A549 (cell line): ENCODE measurements around the gene CPXM1. TPM values are rescaled to one million over a fixed set of nuclear protein-coding genes. Genes with fewer than 3 reads are reported as not detected.

Experiments
- ATAC-seq, 2 experiments: fragments of 200-7000 bp in 1 of 2; fragments of >200 bp in 1 of 2; cut with Nextera tagmentation in 1 of 2; cut with Tn5 transposase in 1 of 2; 3 replicates each; pipeline versions ENCODE4 v1.8.0 to v1.9.1; 2018 to 2020; ENCODE audit warnings: mild to moderate bottlenecking in 1 of 2, moderate library complexity in 1 of 2
- CTCF ChIA-PET: fragments of 300-600 bp; sonication (Branson Sonifier 250); formaldehyde crosslinking; extraction: SDS; loops from one replicate; lab custom pipeline; 2021; ENCODE audit warnings: antibody characterized with exemption, inconsistent platforms; lab: Yijun Ruan, JAX
- POLR2A ChIA-PET: fragments of 350-600 bp; formaldehyde crosslinking; extraction: SDS; loops from one replicate; lab custom pipeline; 2021; ENCODE audit warnings: antibody characterized with exemption, inconsistent platforms; lab: Yijun Ruan, JAX
- DNase-seq, 2 experiments: peaks; one replicate each; pipeline versions ENCODE4 v3.0.0 to v3.0.0-alpha.2; 2011 to 2016; ENCODE audit warnings: low read depth in 1 of 2, low spot score in 1 of 2
- FAIRE-seq: peaks from 2 replicates; lab custom pipeline; 2011; peaks lifted over from hg19 to GRCh38; lab: Jason Lieb, UNC
- H3K27ac ChIP-seq, 2 experiments: fragments of >200 bp; sonication (Bioruptor Twin); formaldehyde crosslinking; 3 replicates each; pipeline ENCODE4 v1.5.1; 2016 to 2017
- H3K4me1 ChIP-seq: fragments of >200 bp; sonication (Bioruptor Twin); formaldehyde crosslinking; 3 replicates; pipeline ENCODE4 v1.6.1; 2016
- H3K4me2 ChIP-seq: fragments of >200 bp; sonication (Bioruptor Twin); formaldehyde crosslinking; 3 replicates; pipeline ENCODE4 v1.6.1; 2016
- H3K4me3 ChIP-seq: fragments of >200 bp; sonication (Bioruptor Twin); formaldehyde crosslinking; 3 replicates; pipeline ENCODE4 v1.5.1; 2016
- H3K9me3 ChIP-seq: fragments of >200 bp; sonication (Bioruptor Twin); formaldehyde crosslinking; 3 replicates; pipeline ENCODE4 v1.6.1; 2016
- BCL3 ChIP-seq: fragments of >200 bp; sonication (Bioruptor Twin); formaldehyde crosslinking; IDR thresholded peaks from 3 replicates; pipeline ENCODE4 v1.6.1; 2016
- CEBPB ChIP-seq, 2 experiments: fragments of >200 bp in 1 of 2; sonication (Bioruptor Twin) in 1 of 2; formaldehyde crosslinking in 1 of 2; IDR thresholded peaks; 2 replicates each; pipeline ENCODE4 v1.6.1; 2012 to 2016
- E2F6 ChIP-seq: IDR thresholded peaks from 2 replicates; pipeline ENCODE4 v1.6.1; 2012; ENCODE audit warnings: low read depth, borderline replicate concordance
- EHF ChIP-seq: fragments of 250-450 bp; sonication (Bioruptor Pico); IDR thresholded peaks from 2 replicates; pipeline ENCODE4 v1.5.0; 2020; ENCODE audit warnings: mild to moderate bottlenecking
- EHMT2 ChIP-seq: fragments of 200-600 bp; sonication (generic); IDR thresholded peaks from 2 replicates; pipeline ENCODE4 v1.6.1; 2016; ENCODE audit warnings: antibody characterized with exemption, low read depth, mild to moderate bottlenecking, moderate library complexity
- EP300 ChIP-seq, 2 experiments: fragments of >200 bp; sonication (Bioruptor Twin); formaldehyde crosslinking; IDR thresholded peaks; 2 replicates in 1 of 2; 3 replicates in 1 of 2; pipeline ENCODE4 v1.6.1; 2016 to 2017
- ESRRA ChIP-seq: fragments of 150-350 bp; IDR thresholded peaks from 2 replicates; pipeline ENCODE4 v1.6.1; 2014; ENCODE audit warnings: mild to moderate bottlenecking, low read length, borderline replicate concordance
- FOXS1 ChIP-seq: fragments of 250-450 bp; sonication (Bioruptor Pico); IDR thresholded peaks from 2 replicates; pipeline ENCODE4 v1.5.0; 2020; ENCODE audit warnings: mild to moderate bottlenecking, moderate library complexity
- HES2 ChIP-seq: fragments of >200 bp; sonication (Bioruptor Twin); formaldehyde crosslinking; IDR thresholded peaks from 2 replicates; pipeline ENCODE4 v1.6.1; 2016
- HOXA7 ChIP-seq: fragments of 250-450 bp; sonication (Bioruptor Pico); IDR thresholded peaks from 2 replicates; pipeline ENCODE4 v1.5.0; 2020; ENCODE audit warnings: mild to moderate bottlenecking, moderate library complexity
- JUN ChIP-seq, 2 experiments: fragments of >200 bp; sonication (Bioruptor Twin); formaldehyde crosslinking; IDR thresholded peaks; 2 replicates in 1 of 2; 3 replicates in 1 of 2; pipeline ENCODE4 v1.6.1; 2016 to 2017
- JUNB ChIP-seq: fragments of >200 bp; sonication (Bioruptor Twin); formaldehyde crosslinking; IDR thresholded peaks from 2 replicates; pipeline ENCODE4 v1.6.1; 2016
- KDM1A ChIP-seq: fragments of 200-600 bp; sonication (generic); IDR thresholded peaks from 2 replicates; pipeline ENCODE4 v1.6.1; 2016; ENCODE audit warnings: low read depth, mild to moderate bottlenecking
- NFE2L2 ChIP-seq: fragments of 150-350 bp; conservative IDR thresholded peaks from 2 replicates; pipeline ENCODE4 v1.6.1; 2014; ENCODE audit warnings: low read length
- NPAS2 ChIP-seq: fragments of 250-450 bp; sonication (Bioruptor Pico); IDR thresholded peaks from 2 replicates; pipeline ENCODE4 v1.8.0; 2022; ENCODE audit warnings: mild to moderate bottlenecking, moderate library complexity, borderline replicate concordance
- PHF8 ChIP-seq: fragments of 200-600 bp; sonication (generic); IDR thresholded peaks from 2 replicates; pipeline ENCODE4 v1.6.1; 2016; ENCODE audit warnings: low read depth, mild to moderate bottlenecking, antibody characterized with exemption, moderate library complexity, borderline replicate concordance
- RAD21 ChIP-seq, 2 experiments: fragments of >200 bp in 1 of 2; sonication (Bioruptor Twin) in 1 of 2; formaldehyde crosslinking in 1 of 2; IDR thresholded peaks in 1 of 2; conservative IDR thresholded peaks in 1 of 2; 2 replicates in 1 of 2; 3 replicates in 1 of 2; pipeline ENCODE4 v1.6.1; 2012 to 2018; ENCODE audit warnings: inconsistent platforms in 1 of 2
- RFX5 ChIP-seq: fragments of 450-650 bp; IDR thresholded peaks from 2 replicates; pipeline ENCODE4 v1.7.1; 2014; ENCODE audit warnings: antibody characterized with exemption, mild to moderate bottlenecking, moderate library complexity
- SMC3 ChIP-seq: fragments of >200 bp; sonication (Bioruptor Twin); formaldehyde crosslinking; IDR thresholded peaks from 3 replicates; pipeline ENCODE4 v1.6.1; 2018; ENCODE audit warnings: inconsistent platforms
- TFCP2L1 ChIP-seq: fragments of 250-450 bp; sonication (Bioruptor Pico); IDR thresholded peaks from 2 replicates; pipeline ENCODE4 v1.5.0; 2021; ENCODE audit warnings: mild to moderate bottlenecking
- TP53 ChIP-seq: fragments of 250-450 bp; sonication (Bioruptor Pico); IDR thresholded peaks from 2 replicates; pipeline ENCODE4 v1.5.0; 2021; ENCODE audit warnings: mild to moderate bottlenecking, moderate library complexity
- USF2 ChIP-seq: fragments of 450-650 bp; IDR thresholded peaks from 2 replicates; pipeline ENCODE4 v1.6.1; 2014; ENCODE audit warnings: antibody characterized with exemption
- ZC3H11A ChIP-seq: fragments of 450-650 bp; IDR thresholded peaks from 2 replicates; pipeline ENCODE4 v1.6.1; 2014; ENCODE audit warnings: antibody characterized with exemption, mild to moderate bottlenecking
- ZNF302 ChIP-seq: fragments of 250-450 bp; sonication (Bioruptor Pico); IDR thresholded peaks from 2 replicates; pipeline ENCODE4 v1.9.0; 2021; ENCODE audit warnings: inconsistent platforms, mild to moderate bottlenecking, moderate library complexity
- WGBS: methylation state at CpG from one replicate; pipeline ENCODE4 v1.1.6; 2017; ENCODE audit errors: missing lambda C conversion rate; 5-methylcytosine and 5-hydroxymethylcytosine counted together
- polyA minus RNA-seq: library from RNA; depleted of rRNA, polyadenylated mRNA; stranded (reverse); fragments of >200 nt; gene quantifications from 2 replicates; pipeline ENCODE4 v1.2.3, GENCODE V29; 2011; rRNA and poly(A)+ RNA removed
- polyA plus RNA-seq, 4 experiments: library from polyadenylated mRNA; depleted of rRNA in 3 of 4; stranded (reverse); fragments of >200 nt; fragmentation: RNase III in 1 of 4; extraction: RNeasy Plus Mini Kit Qiagen cat#74134 plus additional on column Dnase treatment in 1 of 4; gene quantifications; 2 replicates in 3 of 4; 3 replicates in 1 of 4; pipeline ENCODE4 v1.2.3, GENCODE V29; 2011 to 2017

Gene CPXM1
- polyA plus RNA-seq (2011; rRNA removed) (not detected in 2 replicates), polyA plus RNA-seq (2017; fragmentation: RNase III; extraction: RNeasy Plus Mini Kit Qiagen cat#74134 plus additional on column Dnase treatment) (not detected in 3 replicates), polyA minus RNA-seq (not detected in 2 replicates)
- polyA plus RNA-seq (2012; cell fraction: cytosol; rRNA removed), result not detected in 2 replicates
- 0.05 TPM in 1 of 2 replicates, not detected in the other for polyA plus RNA-seq (2012; cell fraction: nucleus; rRNA removed)

- WGBS, result 66% methylated on average over 35 of the region's 52 CpGs
- H3K9me3 ChIP-seq, result peaks cover 15% of the 10 kb centered on the region; the same call in 2 of the 3 replicates
- no peak for DNase-seq
- CTCF ChIA-PET, result interaction anchor here (0.7 to 1.4 kb wide), 3 partner anchors 14 to 37 kb away, joined by 3 read pairs; partner anchors contain the start of gene C20orf141
- ATAC-seq, result no peak
- no peak within 1 kb of the TSS for H3K27ac ChIP-seq
- H3K4me3 ChIP-seq, result 0 out of 3 replicates have a peak within 1 kb of the TSS, but pooled peaks have one; percentile 14
- no peaks in the 10 kb centered on the region for H3K4me1 ChIP-seq
- no peak for FAIRE-seq
- TF ChIP-seq BCL3, result no peak
- TF ChIP-seq EHMT2, result no peak
- no peak for TF ChIP-seq JUN (IDR thresholded peaks at IDR 0.05)
- TF ChIP-seq ZC3H11A, result no peak
- no peak for TF ChIP-seq FOXS1 (CRISPR knock-in tag)
- TF ChIP-seq RFX5, result no peak
- no peak for TF ChIP-seq RAD21 (conservative IDR thresholded peaks at IDR 0.05 in 1 of 2, IDR thresholded peaks at IDR 0.05 in 1 of 2)
- no peak for TF ChIP-seq HES2
- TF ChIP-seq ZNF302, result no peak
- TF ChIP-seq HOXA7, result no peak
- no peak for TF ChIP-seq JUNB
- TF ChIP-seq KDM1A, result no peak
- no peak for TF ChIP-seq NFE2L2
- TF ChIP-seq E2F6, result no peak
- TF ChIP-seq ESRRA, result no peak
- POLR2A ChIA-PET, result no interaction called here
- H3K4me2 ChIP-seq, result peak within 1 kb of the TSS; percentile 44; the same call in 2 of the 3 replicates
Measured at GRCh38 chr20:2800521-2801285, at the start of gene CPXM1. CPXM1 (minus strand) TSS chr20:2800627; CDS start chr20:2800572, 55 bp downstream.

- Histone ChIP-seq H3K9me3 (no peaks in the 10 kb centered on the region), H3K4me1 (no peaks in the 10 kb centered on the region), H3K4me2 (no peak overlapping the region), H3K27ac (no peak overlapping the region), H3K4me3 (no peak overlapping the region)
- TF ChIP-seq PHF8 (no peak), USF2 (no peak), SMC3 (no peak), TFCP2L1 (CRISPR knock-in tag) (no peak), TP53 (no peak), CEBPB (IDR thresholded peaks at IDR 0.05) (no peak), ESRRA (no peak), EHF (CRISPR knock-in tag) (no peak), EP300 (IDR thresholded peaks at IDR 0.05) (no peak), NPAS2 (CRISPR knock-in tag) (no peak), JUN (IDR thresholded peaks at IDR 0.05) (no peak), ZC3H11A (no peak), HOXA7 (no peak), HES2 (no peak)
- POLR2A ChIA-PET, result no interaction called here
- FAIRE-seq, result no peak
- WGBS, result 85% methylated on average over 4 of the region's 4 CpGs
- CTCF ChIA-PET, result interaction anchor here (0.6 to 14.2 kb wide), 10 partner anchors 9 to 545 kb away, joined by 3 to 170 read pairs (median 5); partner anchors contain the start of genes C20orf141, PCED1A, PTPRA and VPS16
- no peak for ATAC-seq
- DNase-seq, result no peak
Measured at GRCh38 chr20:2849529-2849928, 49.1 kb upstream of the CPXM1 start.
